Thoracic aorta (tissue), 2 donors: Measurements from ENCODE around the gene TMEM270. TPM values are rescaled to one million over a fixed set of nuclear protein-coding genes. Genes with fewer than 3 reads are reported as not detected.

Source experiments
- ATAC-seq: fragments of 150-250 bp; one replicate; pipeline ENCODE4 v1.8.0; 2017; ENCODE audit warnings: low read depth; ENCODE audit not compliant: insufficient number of reproducible peaks, low FRiP score
- DNase-seq: peaks from one replicate; pipeline ENCODE4 v3.0.0-alpha.2; 2020; ENCODE audit warnings: low spot score
- H3K27ac ChIP-seq, 2 donors: fragments of 200-600 bp; sonication (generic); 1 replicate in 1 of 2; 2 replicates in 1 of 2; pipeline ENCODE4 v1.5.1; 2016; ENCODE audit warnings: mild to moderate bottlenecking in 2 of 2, moderate library complexity in 2 of 2
- H3K27me3 ChIP-seq: fragments of 200-600 bp; sonication (generic); replicated peaks from 2 replicates; pipeline ENCODE4 v1.6.0; 2016; ENCODE audit warnings: mild to moderate bottlenecking; ENCODE audit not compliant: insufficient read depth
- H3K36me3 ChIP-seq: fragments of 200-600 bp; sonication (generic); one replicate; pipeline ENCODE4 v1.5.1; 2016
- H3K4me1 ChIP-seq, 2 donors: fragments of 200-600 bp; sonication (generic); 1 replicate in 1 of 2; 2 replicates in 1 of 2; pipeline versions ENCODE4 v1.5.1 to v1.6.0; 2016; ENCODE audit warnings: low read depth in 2 of 2, mild to moderate bottlenecking in 1 of 2; ENCODE audit not compliant: control insufficient read depth in 1 of 2
- H3K4me3 ChIP-seq: fragments of 200-600 bp; sonication (generic); 2 replicates; pipeline ENCODE4 v1.5.1; 2016; ENCODE audit warnings: mild to moderate bottlenecking
- H3K9me3 ChIP-seq: fragments of 200-600 bp; sonication (generic); 2 replicates; pipeline ENCODE4 v1.5.1; 2016
- total RNA-seq, 2 donors: library from RNA; depleted of rRNA; stranded (reverse); fragments of >200 nt; gene quantifications; one replicate each; pipeline versions ENCODE4 v1.1.0 to v1.2.3, GENCODE V29; 2016
- TF ChIP-seq, protein P1 (sequence below): fragments of 200-600 bp; sonication (generic); IDR thresholded peaks from one replicate; pipeline ENCODE4 v1.5.1; 2019; ENCODE audit warnings: antibody characterized with exemption

TMEM270 gene
- not detected for total RNA-seq

GRCh38 chr7:73860859-73861258 is at the start of gene TMEM270:
TMEM270 (plus strand) TSS chr7:73861159; CDS start chr7:73861195, 36 bp downstream.
- no peaks in the 10 kb centered on the region for H3K9me3 ChIP-seq
- H3K4me1 ChIP-seq, result peaks cover 0 to 2% of the 10 kb centered on the region in 2 donors
- DNase-seq (no peak), ATAC-seq (no peak)
- no peak within 1 kb of the TSS for H3K4me3 ChIP-seq
- no peak within 1 kb of the TSS for H3K27ac ChIP-seq
- no peaks in the 10 kb centered on the region for H3K27me3 ChIP-seq
- TF ChIP-seq, protein P1, sequence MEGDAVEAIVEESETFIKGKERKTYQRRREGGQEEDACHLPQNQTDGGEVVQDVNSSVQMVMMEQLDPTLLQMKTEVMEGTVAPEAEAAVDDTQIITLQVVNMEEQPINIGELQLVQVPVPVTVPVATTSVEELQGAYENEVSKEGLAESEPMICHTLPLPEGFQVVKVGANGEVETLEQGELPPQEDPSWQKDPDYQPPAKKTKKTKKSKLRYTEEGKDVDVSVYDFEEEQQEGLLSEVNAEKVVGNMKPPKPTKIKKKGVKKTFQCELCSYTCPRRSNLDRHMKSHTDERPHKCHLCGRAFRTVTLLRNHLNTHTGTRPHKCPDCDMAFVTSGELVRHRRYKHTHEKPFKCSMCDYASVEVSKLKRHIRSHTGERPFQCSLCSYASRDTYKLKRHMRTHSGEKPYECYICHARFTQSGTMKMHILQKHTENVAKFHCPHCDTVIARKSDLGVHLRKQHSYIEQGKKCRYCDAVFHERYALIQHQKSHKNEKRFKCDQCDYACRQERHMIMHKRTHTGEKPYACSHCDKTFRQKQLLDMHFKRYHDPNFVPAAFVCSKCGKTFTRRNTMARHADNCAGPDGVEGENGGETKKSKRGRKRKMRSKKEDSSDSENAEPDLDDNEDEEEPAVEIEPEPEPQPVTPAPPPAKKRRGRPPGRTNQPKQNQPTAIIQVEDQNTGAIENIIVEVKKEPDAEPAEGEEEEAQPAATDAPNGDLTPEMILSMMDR, result no peak
- no peaks in the 10 kb centered on the region for H3K36me3 ChIP-seq

- no peaks in the 10 kb centered on the region for H3K9me3 ChIP-seq
- peak; percentile 52 for ATAC-seq
- no peak for DNase-seq
- H3K36me3 ChIP-seq, result no peaks in the 10 kb centered on the region
- H3K4me1 ChIP-seq, result no peaks in the 10 kb centered on the region
- H3K27ac ChIP-seq, result no peak overlapping the region
- TF ChIP-seq, protein P1, result peak; percentile 82
- no peaks in the 10 kb centered on the region for H3K27me3 ChIP-seq
- H3K4me3 ChIP-seq, result no peak overlapping the region
Observed at GRCh38 chr7:73811760-73812168, 49.2 kb upstream of the TMEM270 start.

DNA sequence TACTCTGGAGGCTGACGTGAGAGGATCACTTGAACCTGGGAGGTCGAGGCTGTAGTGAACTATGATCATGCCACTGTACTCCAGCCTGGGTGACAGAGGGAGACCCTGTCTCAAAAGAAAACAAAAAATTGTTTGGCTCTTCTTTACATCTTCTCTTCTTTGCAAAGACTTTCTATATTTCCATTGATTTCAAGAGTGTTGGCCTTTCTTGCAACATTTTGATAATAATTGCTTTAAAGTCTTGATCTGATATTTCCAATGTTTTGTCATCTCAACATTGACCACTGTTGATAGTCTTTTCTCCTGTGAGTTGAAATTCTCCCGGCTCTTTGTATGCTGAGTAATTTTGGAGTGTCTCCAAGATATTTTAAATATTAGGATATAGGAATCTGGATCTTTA is 48.0 kb upstream of the TMEM270 start:
- TF ChIP-seq, protein P1, result no peak
- no peak for DNase-seq
- H3K9me3 ChIP-seq, result no peaks in the 10 kb centered on the region
- ATAC-seq, result no peak
- no peaks in the 10 kb centered on the region for H3K36me3 ChIP-seq
- no peaks in the 10 kb centered on the region for H3K4me1 ChIP-seq
- no peak overlapping the region for H3K4me3 ChIP-seq
- no peak overlapping the region for H3K27ac ChIP-seq
- no peaks in the 10 kb centered on the region for H3K27me3 ChIP-seq

- Histone ChIP-seq H3K4me3 (no peak overlapping the region), H3K9me3 (no peaks in the 10 kb centered on the region), H3K27ac (no peak overlapping the region), H3K36me3 (no peaks in the 10 kb centered on the region), H3K27me3 (no peaks in the 10 kb centered on the region), H3K4me1 (no peaks in the 10 kb centered on the region)
- TF ChIP-seq, protein P1, result no peak
- DNase-seq, result no peak
- no peak for ATAC-seq
Observed at GRCh38 chr7:73815436-73815835, 45.5 kb upstream of the TMEM270 start.

DNA sequence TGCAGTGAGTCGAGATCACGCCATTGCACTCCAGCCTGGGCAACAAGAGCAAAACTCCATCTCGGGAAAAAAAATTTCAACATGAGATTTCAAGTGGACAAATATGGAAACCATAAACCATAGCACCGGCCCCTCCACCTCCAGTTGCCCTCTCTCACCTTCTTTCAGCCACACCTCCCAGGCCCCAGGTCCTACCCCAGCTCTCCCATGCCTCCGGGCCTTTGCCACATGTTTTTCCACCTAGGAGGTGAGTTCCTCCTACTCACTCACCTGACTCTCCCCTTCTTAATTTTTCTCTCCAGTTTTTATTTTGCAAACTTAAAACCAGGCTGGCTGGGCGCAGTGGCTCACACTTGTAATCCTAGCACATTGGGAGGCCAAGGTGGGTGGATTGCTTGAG is 43.8 kb upstream of the TMEM270 start:
- no peak for DNase-seq
- TF ChIP-seq, protein P1, result no peak
- H3K36me3 ChIP-seq, result no peaks in the 10 kb centered on the region

More for the DNA sequence above, 43.8 kb upstream of the TMEM270 start:
- no peak for ATAC-seq
- Histone ChIP-seq H3K27ac (no peak overlapping the region), H3K4me3 (no peak overlapping the region), H3K4me1 (no peaks in the 10 kb centered on the region), H3K9me3 (no peaks in the 10 kb centered on the region), H3K27me3 (no peaks in the 10 kb centered on the region)
